Upper lobe of left lung (tissue), 6 donors: ENCODE results near the gene GABBR2. TPM values are rescaled to one million over a fixed set of nuclear protein-coding genes. Genes with fewer than 3 reads are reported as not detected.

ENCODE experiments used
- ATAC-seq, 2 donors: fragments of 200-7000 bp; cut with Tn5 transposase; one replicate each; pipeline ENCODE4 v1.9.1; 2022; ENCODE audit warnings: mild to moderate bottlenecking in 2 of 2, moderate library complexity in 2 of 2; ENCODE audit not compliant: low FRiP score in 2 of 2
- DNase-seq, 2 donors: peaks; one replicate each; pipeline ENCODE4 v3.0.0-alpha.2; 2019 to 2020
- H3K27ac ChIP-seq, 4 donors: fragments of 200-600 bp; sonication (generic); one replicate each; pipeline ENCODE4 v1.5.1; 2016 to 2019
- H3K27me3 ChIP-seq, 4 donors: fragments of 200-600 bp; sonication (generic); one replicate each; pipeline ENCODE4 v1.5.1; 2017 to 2019
- H3K36me3 ChIP-seq, 4 donors: fragments of 200-600 bp; sonication (generic); one replicate each; pipeline ENCODE4 v1.5.1; 2016 to 2019
- H3K4me1 ChIP-seq, 4 donors: fragments of 200-600 bp; sonication (generic); one replicate each; pipeline ENCODE4 v1.5.1; 2018 to 2019
- H3K4me3 ChIP-seq, 4 donors: fragments of 200-600 bp; sonication (generic); one replicate each; pipeline ENCODE4 v1.5.1; 2017 to 2019; ENCODE audit warnings: mild to moderate bottlenecking in 2 of 4, moderate library complexity in 1 of 4
- H3K9me3 ChIP-seq, 4 donors: fragments of 200-600 bp; sonication (generic); one replicate each; pipeline ENCODE4 v1.5.1; 2018 to 2019
- CTCF ChIP-seq, 6 experiments: fragments of 450-650 bp in 4 of 6; fragments of 200-600 bp in 2 of 6; sonication (generic) in 2 of 6; IDR thresholded peaks; one replicate each; pipeline ENCODE4 v1.5.1; 2016 to 2019; ENCODE audit warnings: antibody characterized with exemption in 6 of 6
- EP300 ChIP-seq, 4 donors: sonication (generic); formaldehyde crosslinking; IDR thresholded peaks; one replicate each; pipeline ENCODE4 v1.5.1; 2017; ENCODE audit warnings: antibody characterized with exemption in 4 of 4, control low read depth in 2 of 4
- POLR2A ChIP-seq, 4 donors: fragments of 450-650 bp; IDR thresholded peaks; one replicate each; pipeline ENCODE4 v1.5.1; 2016 to 2017; ENCODE audit warnings: antibody characterized with exemption in 4 of 4, mild to moderate bottlenecking in 2 of 4
- POLR2AphosphoS5 ChIP-seq, 2 donors: sonication (generic); formaldehyde crosslinking; IDR thresholded peaks; one replicate each; pipeline ENCODE4 v1.5.1; 2017; ENCODE audit warnings: antibody characterized with exemption in 2 of 2
- WGBS, 2 donors: methylation state at CpG; one replicate each; pipeline ENCODE4 v1.1.5; 2017 to 2018; 5-methylcytosine and 5-hydroxymethylcytosine counted together
- total RNA-seq, 6 donors: library from RNA; depleted of rRNA in 4 of 6; stranded (reverse); fragments of >200 nt in 4 of 6; gene quantifications; one replicate each; pipeline versions ENCODE4 v1.1.0 to v1.2.1, GENCODE V29; 2016 to 2021
- donor health status: DM: no; HTN: no; CAD: no; lungs with moderate emphysema.
- donor health status: DM: no; HTN: yes; CAD: no; lungs with severe emphysema.

GABBR2 gene
- total RNA-seq, 6 donors from 2014 or later, result 0.15 to 1.00 (median 0.81) TPM; not detected in 1

GRCh38 chr9:98538626-98539031 is 170.1 kb downstream of the GABBR2 start:
- ATAC-seq, result peak in 1 of 2 donors; percentile 35
- no peaks in the 10 kb centered on the region for H3K9me3 ChIP-seq
- H3K27me3 ChIP-seq, result no peaks in the 10 kb centered on the region
- TF ChIP-seq CTCF (IDR thresholded peaks at IDR 0.05) (no peak), POLR2AphosphoS5 (IDR thresholded peaks at IDR 0.05) (no peak), POLR2A (IDR thresholded peaks at IDR 0.05) (no peak), EP300 (IDR thresholded peaks at IDR 0.05) (no peak)
- no peak overlapping the region for H3K4me3 ChIP-seq
- no peak overlapping the region for H3K27ac ChIP-seq
- peak in 1 of 2 donors; percentile 77 for DNase-seq
- H3K4me1 ChIP-seq, result peaks cover 0 to 4% (median 0%) of the 10 kb centered on the region in 4 donors
- 54 to 63% methylated on average over 7 to 10 of the region's 10 CpGs for WGBS, 2 donors
- no peaks in the 10 kb centered on the region for H3K36me3 ChIP-seq

- WGBS, 2 donors, result 100% methylated on average over 1 of the region's 1 CpG; no CpG with 5 or more reads in 1 of the 2 donors
- TF ChIP-seq EP300 (IDR thresholded peaks at IDR 0.05) (no peak), POLR2AphosphoS5 (IDR thresholded peaks at IDR 0.05) (no peak), CTCF (IDR thresholded peaks at IDR 0.05) (no peak), POLR2A (IDR thresholded peaks at IDR 0.05) (no peak)
- no peak for DNase-seq
- no peak for ATAC-seq
- Histone ChIP-seq H3K4me1 (peaks cover 0 to 4% (median 0%) of the 10 kb centered on the region in 4 donors), H3K4me3 (no peak overlapping the region), H3K36me3 (no peaks in the 10 kb centered on the region), H3K27ac (no peak overlapping the region), H3K9me3 (no peaks in the 10 kb centered on the region), H3K27me3 (no peaks in the 10 kb centered on the region)
Observed at GRCh38 chr9:98538203-98538602, 170.5 kb downstream of the GABBR2 start.

GRCh38 chr9:98536542-98537173 is 172.1 kb downstream of the GABBR2 start:
- TF ChIP-seq EP300 (IDR thresholded peaks at IDR 0.05) (no peak), CTCF (IDR thresholded peaks at IDR 0.05) (peak in 1 of 6 experiments; percentile 24)
- ATAC-seq (no peak), DNase-seq (no peak)
- no peaks in the 10 kb centered on the region for H3K9me3 ChIP-seq
- no peaks in the 10 kb centered on the region for H3K36me3 ChIP-seq
- WGBS, 2 donors, result 52 to 80% methylated on average over 7 to 12 of the region's 12 CpGs
- no peak overlapping the region for H3K27ac ChIP-seq
- H3K4me3 ChIP-seq, result no peak overlapping the region
- H3K27me3 ChIP-seq, result no peaks in the 10 kb centered on the region
- H3K4me1 ChIP-seq, result peaks cover 0 to 4% (median 0%) of the 10 kb centered on the region in 4 donors

GRCh38 chr9:98533866-98534265 is 174.9 kb downstream of the GABBR2 start:
- no peak for ATAC-seq
- 67 to 87% methylated on average over 4 of the region's 4 CpGs for WGBS, 2 donors

More at GRCh38 chr9:98533866-98534265, 174.9 kb downstream of the GABBR2 start:
- no peaks in the 10 kb centered on the region for H3K9me3 ChIP-seq
- H3K27ac ChIP-seq, result no peak overlapping the region
- H3K36me3 ChIP-seq, result no peaks in the 10 kb centered on the region
- DNase-seq, result no peak
- no peak overlapping the region for H3K4me3 ChIP-seq
- no peaks in the 10 kb centered on the region for H3K27me3 ChIP-seq
- TF ChIP-seq POLR2A (IDR thresholded peaks at IDR 0.05) (no peak), EP300 (IDR thresholded peaks at IDR 0.05) (no peak), POLR2AphosphoS5 (IDR thresholded peaks at IDR 0.05) (no peak), CTCF (IDR thresholded peaks at IDR 0.05) (no peak)
- peaks cover 0 to 4% (median 0%) of the 10 kb centered on the region in 4 donors for H3K4me1 ChIP-seq
